LNCaP clone FGC (cell line): Measurements from ENCODE around the gene NFKBIE.

Source experiments
- DNase-seq: peaks from one replicate; pipeline ENCODE4 v3.0.0-alpha.2; 2011; ENCODE audit warnings: low read depth
- H3K4me3 ChIP-seq: 2 replicates; pipeline ENCODE4 v1.5.1; 2011; ENCODE audit warnings: mild to moderate bottlenecking, low read depth, low read length, control low read depth
- TF ChIP-seq, protein P1 (sequence below): IDR thresholded peaks from 2 replicates; pipeline ENCODE4 v1.5.1; 2012; ENCODE audit warnings: mild to moderate bottlenecking; ENCODE audit not compliant: control insufficient read depth, insufficient read depth; ENCODE audit errors: extremely low read depth

Gene NFKBIE

DNA sequence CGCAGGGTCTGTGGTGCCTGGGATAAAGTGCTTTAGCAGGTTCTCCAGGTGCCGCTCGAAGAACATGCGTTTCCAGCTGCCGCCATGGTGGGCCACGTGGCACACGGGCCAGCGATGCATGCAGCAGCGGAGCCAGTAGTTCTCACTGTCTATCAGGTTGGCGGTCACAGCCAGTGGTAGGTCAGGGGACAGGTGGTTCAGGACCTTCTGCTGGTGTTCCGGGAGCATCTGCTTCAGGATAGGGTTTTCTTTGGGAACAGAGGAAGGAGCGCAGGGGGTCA, 20.9 kb upstream of the NFKBIE start:
- H3K4me3 ChIP-seq: no peak overlapping the region
- TF ChIP-seq, protein P1, sequence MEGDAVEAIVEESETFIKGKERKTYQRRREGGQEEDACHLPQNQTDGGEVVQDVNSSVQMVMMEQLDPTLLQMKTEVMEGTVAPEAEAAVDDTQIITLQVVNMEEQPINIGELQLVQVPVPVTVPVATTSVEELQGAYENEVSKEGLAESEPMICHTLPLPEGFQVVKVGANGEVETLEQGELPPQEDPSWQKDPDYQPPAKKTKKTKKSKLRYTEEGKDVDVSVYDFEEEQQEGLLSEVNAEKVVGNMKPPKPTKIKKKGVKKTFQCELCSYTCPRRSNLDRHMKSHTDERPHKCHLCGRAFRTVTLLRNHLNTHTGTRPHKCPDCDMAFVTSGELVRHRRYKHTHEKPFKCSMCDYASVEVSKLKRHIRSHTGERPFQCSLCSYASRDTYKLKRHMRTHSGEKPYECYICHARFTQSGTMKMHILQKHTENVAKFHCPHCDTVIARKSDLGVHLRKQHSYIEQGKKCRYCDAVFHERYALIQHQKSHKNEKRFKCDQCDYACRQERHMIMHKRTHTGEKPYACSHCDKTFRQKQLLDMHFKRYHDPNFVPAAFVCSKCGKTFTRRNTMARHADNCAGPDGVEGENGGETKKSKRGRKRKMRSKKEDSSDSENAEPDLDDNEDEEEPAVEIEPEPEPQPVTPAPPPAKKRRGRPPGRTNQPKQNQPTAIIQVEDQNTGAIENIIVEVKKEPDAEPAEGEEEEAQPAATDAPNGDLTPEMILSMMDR: no peak
- no peak for DNase-seq

- TF ChIP-seq, protein P1: no peak
- no peak overlapping the region for H3K4me3 ChIP-seq
- DNase-seq: no peak
Observed at GRCh38 chr6:44285552-44286284, 20.4 kb upstream of the NFKBIE start.

DNA sequence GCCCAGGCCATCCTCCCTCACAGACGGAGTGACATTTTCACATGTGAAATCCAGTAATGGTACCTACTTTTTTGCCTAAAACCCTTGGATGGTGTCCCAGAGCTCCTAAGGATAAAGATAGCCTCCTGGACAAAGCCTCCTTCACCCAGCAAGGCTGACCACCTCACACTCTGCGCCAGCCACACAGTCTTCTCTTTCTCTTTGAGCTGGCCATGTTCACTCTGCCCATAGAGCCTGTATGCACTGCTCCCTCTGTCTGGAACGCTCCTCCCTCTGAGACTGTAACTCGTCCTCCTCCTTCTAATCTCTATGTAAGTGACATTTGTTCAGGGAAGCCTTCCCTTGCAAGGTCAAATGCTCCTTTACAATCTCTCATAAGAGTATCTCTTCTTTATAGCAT, 19.5 kb upstream of the NFKBIE start:
- DNase-seq: no peak
- H3K4me3 ChIP-seq: no peak overlapping the region
- TF ChIP-seq, protein P1: no peak

GRCh38 chr6:44284121-44284520, 18.8 kb upstream of the NFKBIE start:
- no peak overlapping the region for H3K4me3 ChIP-seq
- DNase-seq: no peak
- TF ChIP-seq, protein P1: no peak

- no peak for DNase-seq
- H3K4me3 ChIP-seq: no peak overlapping the region
- TF ChIP-seq, protein P1: no peak
Observed at GRCh38 chr6:44278774-44279697, 13.7 kb upstream of the NFKBIE start.

DNA sequence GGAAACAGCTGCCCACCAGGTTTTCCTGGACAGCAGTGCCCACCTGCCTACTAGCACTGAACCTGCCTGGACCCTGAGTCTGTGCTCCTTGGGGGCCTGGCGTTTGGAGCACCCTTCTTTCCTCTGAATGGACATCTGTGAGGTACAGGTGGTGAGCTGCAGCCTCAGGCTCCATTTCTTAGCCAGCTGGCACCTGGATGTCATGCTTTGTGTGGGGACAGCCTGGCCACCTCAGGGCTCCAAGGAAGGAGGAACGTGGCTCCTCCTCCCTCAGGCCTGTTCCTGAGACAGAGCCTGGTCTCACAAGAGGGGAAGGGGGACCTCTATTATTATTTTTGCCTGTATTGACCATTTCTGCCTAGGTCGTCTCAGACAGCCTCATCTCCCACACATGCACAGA, 13.0 kb upstream of the NFKBIE start:
- TF ChIP-seq, protein P1: no peak
- DNase-seq: no peak

More for the DNA sequence above, 13.0 kb upstream of the NFKBIE start:
- no peak overlapping the region for H3K4me3 ChIP-seq
